HepG2 (cell line): Measurements from ENCODE around the gene SRRT. TPM values are rescaled to one million over a fixed set of nuclear protein-coding genes. Genes with fewer than 3 reads are reported as not detected.

ENCODE experiments used
- BCL6 ChIP-seq: IDR thresholded peaks from 2 replicates; pipeline ENCODE4 v1.6.1; 2016; ENCODE audit warnings: missing genetic modification reagents, missing compliant biosample characterization
- CENPX ChIP-seq: sonication (generic); formaldehyde crosslinking; IDR thresholded peaks from 2 replicates; pipeline ENCODE4 v1.9.0; 2021; ENCODE audit warnings: mild to moderate bottlenecking, missing genetic modification reagents, moderate library complexity
- EEA1 ChIP-seq: sonication (generic); formaldehyde crosslinking; IDR thresholded peaks from 2 replicates; pipeline ENCODE4 v1.5.1; 2020; ENCODE audit warnings: mild to moderate bottlenecking, missing genetic modification reagents, borderline replicate concordance
- ELF1 ChIP-seq: sonication (generic); formaldehyde crosslinking; IDR thresholded peaks from 2 replicates; pipeline ENCODE4 v1.4.0; 2020; ENCODE audit warnings: missing genetic modification reagents
- FOXK1 ChIP-seq: sonication (generic); formaldehyde crosslinking; IDR thresholded peaks from 2 replicates; pipeline ENCODE4 v1.4.0; 2020; ENCODE audit warnings: low read depth, missing genetic modification reagents, borderline replicate concordance
- JDP2 ChIP-seq: sonication (generic); formaldehyde crosslinking; IDR thresholded peaks from 2 replicates; pipeline ENCODE4 v1.8.1; 2022; ENCODE audit warnings: missing genetic modification reagents, borderline replicate concordance
- KLF11 ChIP-seq: IDR thresholded peaks from 2 replicates; pipeline ENCODE4 v1.6.1; 2016; ENCODE audit warnings: missing compliant biosample characterization
- REL ChIP-seq: sonication (generic); formaldehyde crosslinking; conservative IDR thresholded peaks from 2 replicates; pipeline ENCODE4 v1.8.0; 2022; ENCODE audit warnings: mild to moderate bottlenecking, missing genetic modification reagents, moderate library complexity
- SNRNP70 ChIP-seq: fragments of 200-400 bp; formaldehyde crosslinking; IDR thresholded peaks from 2 replicates; pipeline ENCODE4 v1.6.1; 2017; ENCODE audit warnings: mild to moderate bottlenecking, low read depth, low read length, moderate library complexity
- SSRP1 ChIP-seq: IDR thresholded peaks from 2 replicates; pipeline ENCODE4 v1.6.1; 2016; ENCODE audit warnings: control low read depth
- SUZ12 ChIP-seq: fragments of 150-350 bp; IDR thresholded peaks from 2 replicates; pipeline ENCODE4 v1.6.1; 2014; ENCODE audit warnings: low read depth, low read length
- TEAD2 ChIP-seq: sonication (generic); formaldehyde crosslinking; IDR thresholded peaks from 2 replicates; pipeline ENCODE4 v1.9.0; 2021; ENCODE audit warnings: missing genetic modification reagents
- ZBTB33 ChIP-seq: sonication (generic); formaldehyde crosslinking; IDR thresholded peaks from 2 replicates; pipeline ENCODE4 v1.4.0; 2020; ENCODE audit warnings: missing genetic modification reagents
- ZNF143 ChIP-seq: sonication (generic); formaldehyde crosslinking; IDR thresholded peaks from 2 replicates; pipeline ENCODE4 v1.4.0; 2020; ENCODE audit warnings: missing genetic modification reagents
- ZNF18 ChIP-seq: sonication (generic); formaldehyde crosslinking; IDR thresholded peaks from 2 replicates; pipeline ENCODE4 v1.8.0; 2022; ENCODE audit warnings: mild to moderate bottlenecking, missing genetic modification reagents; ENCODE audit not compliant: insufficient replicate concordance
- ZNF317 ChIP-seq: sonication (generic); formaldehyde crosslinking; IDR thresholded peaks from 2 replicates; pipeline ENCODE4 v1.5.0; 2020; ENCODE audit warnings: mild to moderate bottlenecking, missing genetic modification reagents
- ZNF350 ChIP-seq: sonication (generic); formaldehyde crosslinking; IDR thresholded peaks from 2 replicates; pipeline ENCODE4 v1.4.0; 2020; ENCODE audit warnings: mild to moderate bottlenecking, low read depth, missing genetic modification reagents, borderline replicate concordance
- ZNF446 ChIP-seq: sonication (generic); formaldehyde crosslinking; IDR thresholded peaks from 2 replicates; pipeline ENCODE4 v1.5.0; 2020; ENCODE audit warnings: mild to moderate bottlenecking, missing genetic modification reagents
- ZNF607 ChIP-seq: sonication (generic); formaldehyde crosslinking; IDR thresholded peaks from 2 replicates; pipeline ENCODE4 v1.5.1; 2020; ENCODE audit warnings: missing genetic modification reagents, mild to moderate bottlenecking, borderline replicate concordance
- ZNF687 ChIP-seq: sonication (generic); formaldehyde crosslinking; IDR thresholded peaks from 2 replicates; pipeline ENCODE4 v1.5.1; 2020; ENCODE audit warnings: mild to moderate bottlenecking, missing genetic modification reagents, moderate library complexity
- ZNF816 ChIP-seq: sonication (generic); formaldehyde crosslinking; IDR thresholded peaks from 2 replicates; pipeline ENCODE4 v1.8.0; 2022; ENCODE audit warnings: missing genetic modification reagents, mild to moderate bottlenecking, borderline replicate concordance
- polyA plus RNA-seq, 8 experiments: library from polyadenylated mRNA; depleted of rRNA in 3 of 8; stranded (reverse) in 7 of 8; unstranded in 1 of 8; fragments of >200 nt; fragmentation: Illumina TruSeq in 4 of 8; extraction: Trizol in 4 of 8; gene quantifications; 2 replicates each; pipeline versions ENCODE4 v1.2.1 to v1.2.3, GENCODE V29; 2011 to 2016; ENCODE audit warnings: low read depth in 4 of 8, missing spikeins in 1 of 8, mixed read lengths in 1 of 8; ENCODE audit not compliant: insufficient read depth in 1 of 8
- total RNA-seq, 5 experiments: library from RNA; depleted of rRNA; stranded (reverse); fragments of >200 nt; fragmentation: Illumina TruSeq; extraction: Trizol; gene quantifications; 2 replicates each; pipeline ENCODE4 v1.2.3, GENCODE V29; 2016; ENCODE audit warnings: low read depth in 1 of 5

SRRT gene
- total and polyA plus RNA-seq, 2 of the 13 experiments (the other 11 are each of a cell fraction or from before 2014, with no cell fraction given) = 26.2 to 106 TPM

- TF ChIP-seq ZNF18 (CRISPR knock-in tag) = peak; percentile 24
- no peak for TF ChIP-seq ZNF446 (CRISPR knock-in tag)
- no peak for TF ChIP-seq JDP2
- no peak for TF ChIP-seq SUZ12
- 0 out of 2 replicates have a peak, but pooled peaks have one; percentile 41 for TF ChIP-seq REL (CRISPR knock-in tag)
- no peak for TF ChIP-seq KLF11 (CRISPR knock-in tag)
- TF ChIP-seq ZNF687 (CRISPR knock-in tag) = peak; percentile 80; the same call in 1 of the 2 replicates
- no peak for TF ChIP-seq EEA1 (CRISPR knock-in tag)
- no peak for TF ChIP-seq CENPX (CRISPR knock-in tag)
- no peak for TF ChIP-seq ELF1 (CRISPR knock-in tag)
- TF ChIP-seq SSRP1 (CRISPR knock-in tag) = no peak
- no peak for TF ChIP-seq FOXK1
- TF ChIP-seq ZNF607 (CRISPR knock-in tag) = no peak
- TF ChIP-seq ZNF317 (CRISPR knock-in tag) = no peak
- no peak for TF ChIP-seq SNRNP70
- no peak for TF ChIP-seq BCL6 (CRISPR knock-in tag)
- no peak for TF ChIP-seq ZNF816 (CRISPR knock-in tag)
- no peak for TF ChIP-seq ZNF350 (CRISPR knock-in tag)
- TF ChIP-seq ZNF143 (CRISPR knock-in tag) = no peak
- no peak for TF ChIP-seq TEAD2 (CRISPR knock-in tag)
- TF ChIP-seq ZBTB33 = no peak; the same call in 1 of the 2 replicates
Measured at GRCh38 chr7:100895956-100896731, 21.2 kb downstream of the SRRT start (continued).
